ENCODE results near the gene SELENON.

DNA sequence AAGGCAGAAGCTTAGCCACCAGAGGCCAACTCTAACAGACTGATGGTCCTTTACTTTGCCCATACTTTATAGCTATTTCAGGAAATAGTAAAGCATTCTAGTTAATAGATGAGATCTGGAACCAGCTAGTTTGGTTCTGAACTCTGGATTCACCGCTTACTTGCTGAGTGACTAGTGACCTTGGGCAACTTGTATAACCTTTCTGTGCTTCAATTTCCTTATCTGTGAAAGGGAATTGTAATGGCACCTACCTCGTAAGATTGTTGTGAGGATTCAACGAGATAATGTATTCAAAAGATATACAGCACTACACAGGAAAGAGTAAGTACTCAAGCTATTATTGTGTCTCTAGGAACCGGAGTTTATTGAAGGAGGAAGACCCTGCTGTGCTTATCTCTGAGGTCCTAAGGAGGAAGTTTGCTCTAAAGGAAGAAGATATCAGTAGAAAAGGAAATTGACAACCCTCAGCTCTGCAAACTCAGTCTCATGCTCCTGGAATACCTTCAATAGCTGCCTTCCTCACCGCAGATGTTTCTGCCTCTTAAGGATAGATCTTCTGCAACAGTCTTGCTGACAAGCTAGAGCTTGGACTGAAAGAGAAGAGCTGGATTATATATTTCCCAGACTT, 31.7 kb downstream of the SELENON start:
- no peak for TF ChIP-seq POLR2A (IDR thresholded peaks at IDR 0.05)
- TF ChIP-seq, protein P1, sequence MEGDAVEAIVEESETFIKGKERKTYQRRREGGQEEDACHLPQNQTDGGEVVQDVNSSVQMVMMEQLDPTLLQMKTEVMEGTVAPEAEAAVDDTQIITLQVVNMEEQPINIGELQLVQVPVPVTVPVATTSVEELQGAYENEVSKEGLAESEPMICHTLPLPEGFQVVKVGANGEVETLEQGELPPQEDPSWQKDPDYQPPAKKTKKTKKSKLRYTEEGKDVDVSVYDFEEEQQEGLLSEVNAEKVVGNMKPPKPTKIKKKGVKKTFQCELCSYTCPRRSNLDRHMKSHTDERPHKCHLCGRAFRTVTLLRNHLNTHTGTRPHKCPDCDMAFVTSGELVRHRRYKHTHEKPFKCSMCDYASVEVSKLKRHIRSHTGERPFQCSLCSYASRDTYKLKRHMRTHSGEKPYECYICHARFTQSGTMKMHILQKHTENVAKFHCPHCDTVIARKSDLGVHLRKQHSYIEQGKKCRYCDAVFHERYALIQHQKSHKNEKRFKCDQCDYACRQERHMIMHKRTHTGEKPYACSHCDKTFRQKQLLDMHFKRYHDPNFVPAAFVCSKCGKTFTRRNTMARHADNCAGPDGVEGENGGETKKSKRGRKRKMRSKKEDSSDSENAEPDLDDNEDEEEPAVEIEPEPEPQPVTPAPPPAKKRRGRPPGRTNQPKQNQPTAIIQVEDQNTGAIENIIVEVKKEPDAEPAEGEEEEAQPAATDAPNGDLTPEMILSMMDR (IDR thresholded peaks at IDR 0.05) = no peak
